IMR-90 (cell line): ENCODE data around the gene EPHA2. TPM values are rescaled to one million over a fixed set of nuclear protein-coding genes. Genes with fewer than 3 reads are reported as not detected.

Experiments used
- ATAC-seq: fragments of 200-7000 bp; cut with Tn5 transposase; 2 replicates; pipeline ENCODE4 v1.9.1; 2020; ENCODE audit warnings: low read depth, mild to moderate bottlenecking, moderate library complexity
- BruUV-seq: library from RNA; stranded (reverse); fragments of 400-500 nt; replicated peaks from 2 replicates; lab custom pipeline; 2021; lab: Mats Ljungman, UMichigan
- CTCF ChIA-PET: fragments of 300-600 bp; formaldehyde crosslinking; extraction: SDS; loops from one replicate; lab custom pipeline; 2021; ENCODE audit warnings: antibody characterized with exemption; lab: Yijun Ruan, JAX
- POLR2A ChIA-PET: fragments of 300-600 bp; sonication (Branson Sonifier 250); formaldehyde crosslinking; loops from one replicate; lab custom pipeline; 2022; ENCODE audit warnings: antibody characterized with exemption; ENCODE audit not compliant: unreplicated experiment; lab: Charles Lee
- DNase-seq: peaks from one replicate; pipeline ENCODE4 v3.0.0; 2013
- H2AFZ ChIP-seq: replicated peaks from 2 replicates; pipeline ENCODE3; 2013; ENCODE audit warnings: low read length, mild to moderate bottlenecking; ENCODE audit not compliant: poor library complexity
- H2AK5ac ChIP-seq: 2 replicates; pipeline ENCODE4 v1.6.1; 2013; ENCODE audit warnings: low read depth, low read length, inconsistent platforms
- H2AK9ac ChIP-seq: replicated peaks from 2 replicates; pipeline ENCODE3; 2013; ENCODE audit warnings: mild to moderate bottlenecking, low read depth, low read length, moderate library complexity; ENCODE audit not compliant: poor library complexity
- H2BK120ac ChIP-seq: 2 replicates; pipeline ENCODE4 v1.6.1; 2013; ENCODE audit warnings: low read depth, low read length, inconsistent platforms
- H2BK15ac ChIP-seq: 3 replicates; pipeline ENCODE4 v1.6.1; 2013; ENCODE audit warnings: low read depth, low read length, inconsistent platforms
- H2BK20ac ChIP-seq: 2 replicates; pipeline ENCODE4 v1.6.1; 2013; ENCODE audit warnings: low read depth, mild to moderate bottlenecking, inconsistent platforms, low read length, moderate library complexity
- H2BK5ac ChIP-seq: 2 replicates; pipeline ENCODE4 v1.6.1; 2013; ENCODE audit warnings: mild to moderate bottlenecking, low read depth, low read length, inconsistent platforms; ENCODE audit not compliant: poor library complexity, severe bottlenecking
- H3K14ac ChIP-seq: replicated peaks from 2 replicates; pipeline ENCODE4 v1.6.1; 2013; ENCODE audit warnings: low read depth, low read length, inconsistent platforms
- H3K18ac ChIP-seq: 2 replicates; pipeline ENCODE4 v1.6.1; 2013; ENCODE audit warnings: low read depth, low read length, control low read depth
- H3K23ac ChIP-seq: 2 replicates; pipeline ENCODE4 v1.6.1; 2013; ENCODE audit warnings: low read depth, low read length, inconsistent platforms
- H3K27ac ChIP-seq: 2 replicates; pipeline ENCODE4 v1.5.1; 2013; ENCODE audit warnings: mild to moderate bottlenecking, control low read depth, low read length; ENCODE audit not compliant: insufficient read depth
- H3K27me3 ChIP-seq: 2 replicates; pipeline ENCODE4 v1.6.1; 2013; ENCODE audit warnings: low read length; ENCODE audit not compliant: control insufficient read depth, insufficient read depth
- H3K36me3 ChIP-seq: 2 replicates; pipeline ENCODE4 v1.6.1; 2013; ENCODE audit warnings: low read length, mixed read lengths; ENCODE audit not compliant: control insufficient read depth, insufficient read depth
- H3K4ac ChIP-seq: 2 replicates; pipeline ENCODE4 v1.6.1; 2013; ENCODE audit warnings: low read depth, low read length, inconsistent platforms
- H3K4me1 ChIP-seq: 2 replicates; pipeline ENCODE4 v1.6.1; 2013; ENCODE audit warnings: low read length, mixed read lengths; ENCODE audit not compliant: control insufficient read depth, insufficient read depth
- H3K4me2 ChIP-seq: 2 replicates; pipeline ENCODE4 v1.6.1; 2013; ENCODE audit warnings: low read depth, mild to moderate bottlenecking, control low read depth, low read length, moderate library complexity
- H3K4me3 ChIP-seq: 2 replicates; pipeline ENCODE4 v1.5.1; 2013; ENCODE audit warnings: low read depth, mild to moderate bottlenecking, control low read depth, low read length, moderate library complexity; ENCODE audit not compliant: insufficient read depth
- H3K56ac ChIP-seq: 2 replicates; pipeline ENCODE4 v1.6.1; 2013; ENCODE audit warnings: low read length, inconsistent platforms; ENCODE audit not compliant: insufficient read depth; ENCODE audit errors: extremely low read depth
- H3K79me1 ChIP-seq, 2 experiments: 2 replicates each; pipeline ENCODE4 v1.6.1; 2013; ENCODE audit warnings: low read length in 2 of 2, inconsistent platforms in 1 of 2, low read depth in 1 of 2
- H3K9ac ChIP-seq: 2 replicates; pipeline ENCODE4 v1.6.1; 2013; ENCODE audit warnings: low read depth, low read length, control low read depth
- H3K9me1 ChIP-seq: 2 replicates; pipeline ENCODE4 v1.6.1; 2013; ENCODE audit warnings: low read length, inconsistent platforms; ENCODE audit not compliant: insufficient read depth
- H3K9me3 ChIP-seq: 2 replicates; pipeline ENCODE4 v1.6.1; 2013; ENCODE audit warnings: low read length; ENCODE audit not compliant: control insufficient read depth, insufficient read depth
- H4K20me1 ChIP-seq: 2 replicates; pipeline ENCODE4 v1.6.1; 2013; ENCODE audit warnings: low read length, inconsistent platforms; ENCODE audit not compliant: insufficient read depth
- H4K5ac ChIP-seq: 2 replicates; pipeline ENCODE4 v1.6.1; 2013; ENCODE audit warnings: mild to moderate bottlenecking, low read depth, low read length, control low read depth
- H4K8ac ChIP-seq, 2 experiments: 2 replicates each; pipeline ENCODE4 v1.6.1; 2013; ENCODE audit warnings: low read depth in 2 of 2, low read length in 2 of 2, control low read depth in 1 of 2, inconsistent platforms in 1 of 2
- H4K91ac ChIP-seq: 2 replicates; pipeline ENCODE4 v1.6.1; 2013; ENCODE audit warnings: low read depth, low read length, inconsistent platforms; ENCODE audit not compliant: insufficient read depth
- CEBPB ChIP-seq: IDR thresholded peaks from 2 replicates; pipeline ENCODE4 v1.6.1; 2012; ENCODE audit warnings: low read depth, low read length, improper control_type of control experiment
- CHD1 ChIP-seq: IDR thresholded peaks from 2 replicates; pipeline ENCODE4 v1.6.1; 2012; ENCODE audit warnings: low read depth, low read length, improper control_type of control experiment
- FOS ChIP-seq: fragments of 150-350 bp; IDR thresholded peaks from 2 replicates; pipeline ENCODE4 v1.6.1; 2016; ENCODE audit warnings: low read depth, low read length
- MAZ ChIP-seq: IDR thresholded peaks from 2 replicates; pipeline ENCODE4 v1.6.1; 2012; ENCODE audit warnings: low read depth, mild to moderate bottlenecking, low read length, improper control_type of control experiment, moderate library complexity, borderline replicate concordance
- NFE2L2 ChIP-seq: fragments of 150-350 bp; IDR thresholded peaks from 2 replicates; pipeline ENCODE4 v1.6.1; 2016; ENCODE audit warnings: low read depth, mild to moderate bottlenecking, low read length
- RCOR1 ChIP-seq: IDR thresholded peaks from 2 replicates; pipeline ENCODE4 v1.6.1; 2012; ENCODE audit warnings: mild to moderate bottlenecking, low read length, improper control_type of control experiment; ENCODE audit not compliant: insufficient replicate concordance
- SMC3 ChIP-seq: fragments of 150-350 bp; IDR thresholded peaks from 2 replicates; pipeline ENCODE4 v1.6.1; 2016; ENCODE audit warnings: low read depth, mild to moderate bottlenecking, antibody characterized with exemption, low read length, moderate library complexity
- WGBS, 2 experiments: methylation state at CpG; one replicate each; pipeline versions ENCODE4 v1.1.5 to v1.1.7; 2013; ENCODE audit warnings: missing lambda C conversion rate in 2 of 2; ENCODE audit not compliant: insufficient read length in 1 of 2; ENCODE audit errors: extremely low coverage in 2 of 2; 5-methylcytosine and 5-hydroxymethylcytosine counted together
- dilution Hi-C: fragments of 300-500 bp; cut with HindIII; formaldehyde crosslinking; loops from one replicate; pipeline ENCODE4 v1.14.3; 2018; ENCODE audit warnings: low sequenced_read_pairs; ENCODE audit not compliant: unreplicated experiment
- in situ Hi-C: fragments of 300-500 bp; cut with MboI; formaldehyde crosslinking; loops from 3 replicates; pipeline ENCODE4 v1.14.3; 2019; ENCODE audit warnings: low sequenced_read_pairs, inconsistent platforms, mixed read lengths
- intact Hi-C: fragments of 100-400 bp; cut with micrococcal nuclease; formaldehyde crosslinking; loops from 2 replicates; pipeline ENCODE4 v1.10.0; 2022
- polyA plus RNA-seq, 3 experiments: library from polyadenylated mRNA; depleted of rRNA; stranded (reverse); fragments of >200 nt; gene quantifications; 2 replicates each; pipeline ENCODE4 v1.2.3, GENCODE V29; 2012; ENCODE audit warnings: low replicate concordance in 1 of 3
- total RNA-seq: library from RNA; depleted of rRNA; stranded (reverse); fragments of >200 nt; gene quantifications from 2 replicates; pipeline ENCODE4 v1.2.3, GENCODE V29; 2012
- TF ChIP-seq, protein P1 (sequence below): fragments of 150-350 bp; IDR thresholded peaks from 2 replicates; pipeline ENCODE4 v1.6.1; 2017; ENCODE audit warnings: mild to moderate bottlenecking, antibody characterized with exemption, low read length, low read depth

The EPHA2 gene
- total and polyA plus RNA-seq, 2 of the 4 experiments (the other 2 are of a cell fraction): 24.0 to 72.6 TPM

DNA sequence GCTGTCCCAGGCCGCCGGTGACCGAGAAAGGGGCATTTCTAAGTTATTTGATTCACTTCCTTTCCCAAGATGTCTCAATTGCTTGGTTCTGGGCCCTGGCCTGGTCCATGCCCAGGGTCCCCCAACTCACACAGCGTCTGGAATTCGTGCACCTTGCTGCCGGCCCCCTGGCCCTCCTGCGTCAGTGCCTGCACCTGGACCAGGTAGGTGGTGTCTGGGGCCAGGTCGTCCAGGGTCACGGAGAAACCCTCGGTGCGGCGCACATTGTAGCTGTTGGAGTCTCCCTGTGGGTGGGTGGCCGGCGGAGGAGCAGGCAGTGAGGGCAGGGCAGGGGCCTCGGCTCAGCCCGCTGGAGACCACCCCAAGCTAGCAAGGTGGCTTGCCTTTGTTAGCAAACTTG, 21.0 kb downstream of the EPHA2 start:
- no peak overlapping the region for H2AK5ac ChIP-seq
- H3K27ac ChIP-seq: no peak overlapping the region
- no TSS peak for BruUV-seq
- H3K14ac ChIP-seq: no peak overlapping the region
- no peak overlapping the region for H4K5ac ChIP-seq
- ChIA-PET POLR2A (no interaction called here), CTCF (no interaction called here)
- H3K9me1 ChIP-seq: 0 out of 2 replicates have a peak, but pooled peaks cover 15% of the 10 kb centered on the region
- ATAC-seq (no peak), DNase-seq (no peak)
- H3K4ac ChIP-seq: no peak overlapping the region
- H3K23ac ChIP-seq: no peak overlapping the region
- no peak overlapping the region for H2AK9ac ChIP-seq
- no peak overlapping the region for H4K8ac ChIP-seq
- peaks cover 36 to 83% of the 10 kb centered on the region in 2 experiments for H3K79me1 ChIP-seq
- no peak overlapping the region for H3K4me3 ChIP-seq
- peaks cover 12% of the 10 kb centered on the region for H3K4me1 ChIP-seq
- no peak overlapping the region for H4K91ac ChIP-seq
- H2BK20ac ChIP-seq: no peak overlapping the region
- TF ChIP-seq CHD1: no peak
- no peak for TF ChIP-seq RCOR1
- no peak for TF ChIP-seq FOS
- TF ChIP-seq MAZ: no peak
- TF ChIP-seq NFE2L2: no peak
- TF ChIP-seq, protein P1, sequence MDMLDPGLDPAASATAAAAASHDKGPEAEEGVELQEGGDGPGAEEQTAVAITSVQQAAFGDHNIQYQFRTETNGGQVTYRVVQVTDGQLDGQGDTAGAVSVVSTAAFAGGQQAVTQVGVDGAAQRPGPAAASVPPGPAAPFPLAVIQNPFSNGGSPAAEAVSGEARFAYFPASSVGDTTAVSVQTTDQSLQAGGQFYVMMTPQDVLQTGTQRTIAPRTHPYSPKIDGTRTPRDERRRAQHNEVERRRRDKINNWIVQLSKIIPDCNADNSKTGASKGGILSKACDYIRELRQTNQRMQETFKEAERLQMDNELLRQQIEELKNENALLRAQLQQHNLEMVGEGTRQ: no peak
- no peak for TF ChIP-seq CEBPB
- TF ChIP-seq SMC3: no peak
- no peak overlapping the region for H3K4me2 ChIP-seq
- H3K36me3 ChIP-seq: peaks cover 74% of the 10 kb centered on the region
- in situ Hi-C loops: no loop called here
- H3K56ac ChIP-seq: no peak overlapping the region
- no peak overlapping the region for H2AFZ ChIP-seq
- dilution Hi-C loops: no loop called here
- no peak overlapping the region for H2BK120ac ChIP-seq
- H4K20me1 ChIP-seq: peaks cover 48% of the 10 kb centered on the region
- H3K27me3 ChIP-seq: no peaks in the 10 kb centered on the region
- no peak overlapping the region for H2BK5ac ChIP-seq
- H3K9ac ChIP-seq: no peak overlapping the region
- H3K18ac ChIP-seq: no peak overlapping the region
- intact Hi-C loops: no loop called here
- WGBS, 2 experiments: 100% methylated on average over 2 of the region's 16 CpGs; no CpG with 5 or more reads in 1 of the 2 experiments
- H2BK15ac ChIP-seq: no peak overlapping the region
- no peaks in the 10 kb centered on the region for H3K9me3 ChIP-seq
